ENCODE results near the gene FKBP7. TPM values are rescaled to one million over a fixed set of nuclear protein-coding genes. Genes with fewer than 3 reads are reported as not detected.

The FKBP7 gene
- total and polyA plus RNA-seq, 8 donors: 1.1 to 5.4 (median 2.5) TPM

GRCh38 chr2:178482437-178482836 is 4.0 kb upstream of the FKBP7 start:
- Histone ChIP-seq H3K4me3 (no peak overlapping the region), H3K4me1 (peaks cover 22 to 50% (median 30%) of the 10 kb centered on the region in 3 donors), H3K36me3 (no peaks in the 10 kb centered on the region), H3K9me3 (no peaks in the 10 kb centered on the region), H3K27ac (no peak overlapping the region), H3K27me3 (no peaks in the 10 kb centered on the region)
- WGBS, 2 donors: 71 to 78% methylated on average over 4 of the region's 4 CpGs
- TF ChIP-seq CTCF (IDR thresholded peaks at IDR 0.05): no peak
- FAIRE-seq (no peak), ATAC-seq (no peak), DNase-seq (no peak)
- intact Hi-C loops (cut with DNase I): no loop called here

GRCh38 chr2:178480227-178481181 is 2.1 kb upstream of the FKBP7 start, which contains the start of gene PLEKHA3:
Gene PLEKHA3, plus strand, starts transcription at chr2:178480457. Its CDS starts 413 bp downstream, at chr2:178480870.
- peaks cover 18 to 52% (median 30%) of the 10 kb centered on the region in 3 donors for H3K4me1 ChIP-seq
- TF ChIP-seq CTCF (IDR thresholded peaks at IDR 0.05): no peak
- H3K27ac ChIP-seq: peak within 1 kb of the TSS; percentile 87 to 97 (median 95)
- no peaks in the 10 kb centered on the region for H3K36me3 ChIP-seq
- no peaks in the 10 kb centered on the region for H3K9me3 ChIP-seq
- ATAC-seq (peak; percentile 85 to 91 (median 89)), DNase-seq (peak; percentile 96 to 98 (median 96)), FAIRE-seq (no peak)
- H3K4me3 ChIP-seq: peak within 1 kb of the TSS; percentile 75 to 93 (median 91)
- intact Hi-C loops (cut with DNase I): no loop called here
- WGBS, 2 donors: 0 to 1% methylated on average over 66 to 92 of the region's 92 CpGs
- no peaks in the 10 kb centered on the region for H3K27me3 ChIP-seq

GRCh38 chr2:178479758-178480226 is 1.4 kb upstream of the FKBP7 start:
- H3K36me3 ChIP-seq: no peaks in the 10 kb centered on the region
- intact Hi-C loops (cut with DNase I): no loop called here
- DNase-seq (peak in 1 of 6 donors; percentile 12), ATAC-seq (no peak), FAIRE-seq (no peak)
- H3K4me3 ChIP-seq: peak overlapping the region in 3 of 4 donors; percentile 75 to 91 (median 91)
- peak overlapping the region; percentile 40 to 97 (median 95) for H3K27ac ChIP-seq
- H3K9me3 ChIP-seq: no peaks in the 10 kb centered on the region
- no peaks in the 10 kb centered on the region for H3K27me3 ChIP-seq
- peaks cover 13 to 45% (median 23%) of the 10 kb centered on the region in 3 donors for H3K4me1 ChIP-seq
- WGBS, 2 donors: 26 to 27% methylated on average over 19 of the region's 19 CpGs
- no peak for TF ChIP-seq CTCF (IDR thresholded peaks at IDR 0.05)

- Histone ChIP-seq H3K4me1 (peaks cover 13 to 40% (median 20%) of the 10 kb centered on the region in 3 donors), H3K4me3 (peak overlapping the region in 2 of 4 donors; percentile 53 to 78), H3K9me3 (no peaks in the 10 kb centered on the region), H3K27ac (peak overlapping the region; percentile 87 to 97 (median 95)), H3K27me3 (no peaks in the 10 kb centered on the region), H3K36me3 (no peaks in the 10 kb centered on the region)
- no peak for TF ChIP-seq CTCF (IDR thresholded peaks at IDR 0.05)
- FAIRE-seq (no peak), ATAC-seq (no peak), DNase-seq (no peak)
- 47 to 55% methylated on average over 4 of the region's 4 CpGs for WGBS, 2 donors
- intact Hi-C loops (cut with DNase I): no loop called here
Measured at GRCh38 chr2:178479275-178479616, 846 bp upstream of the FKBP7 start.
